Neutrophil (primary cell): Measurements from ENCODE around the gene RAB1A.

ENCODE experiments used
- H3K27ac ChIP-seq: fragments of 200-600 bp; sonication (generic); 2 replicates; pipeline ENCODE4 v1.5.1; 2016; ENCODE audit warnings: mild to moderate bottlenecking, moderate library complexity
- H3K27me3 ChIP-seq: fragments of 200-600 bp; sonication (generic); 2 replicates; pipeline ENCODE4 v1.6.0; 2016; ENCODE audit warnings: mild to moderate bottlenecking
- H3K36me3 ChIP-seq: fragments of 200-600 bp; sonication (generic); 2 replicates; pipeline ENCODE4 v1.5.1; 2017
- H3K4me1 ChIP-seq, 2 experiments: fragments of 200-600 bp in 1 of 2; sonication (generic) in 1 of 2; 1 replicate in 1 of 2; 2 replicates in 1 of 2; pipeline versions ENCODE4 v1.5.1 to v1.6.1; 2013 to 2016; ENCODE audit warnings: low read depth in 1 of 2, low read length in 1 of 2, mild to moderate bottlenecking in 1 of 2, moderate library complexity in 1 of 2; ENCODE audit not compliant: control insufficient read depth in 1 of 2, insufficient read depth in 1 of 2
- H3K4me3 ChIP-seq, 2 experiments: fragments of 200-600 bp in 1 of 2; sonication (generic) in 1 of 2; 1 replicate in 1 of 2; 2 replicates in 1 of 2; pipeline ENCODE4 v1.5.1; 2013 to 2016; ENCODE audit warnings: low read depth in 1 of 2, low read length in 1 of 2, mild to moderate bottlenecking in 1 of 2, moderate library complexity in 1 of 2
- H3K9me3 ChIP-seq: fragments of 200-600 bp; sonication (generic); 2 replicates; pipeline ENCODE4 v1.5.1; 2016
- TF ChIP-seq, protein P1 (sequence below): fragments of 200-600 bp; sonication (generic); IDR thresholded peaks from 2 replicates; pipeline ENCODE4 v1.5.1; 2016; ENCODE audit warnings: antibody characterized with exemption

The RAB1A gene

DNA sequence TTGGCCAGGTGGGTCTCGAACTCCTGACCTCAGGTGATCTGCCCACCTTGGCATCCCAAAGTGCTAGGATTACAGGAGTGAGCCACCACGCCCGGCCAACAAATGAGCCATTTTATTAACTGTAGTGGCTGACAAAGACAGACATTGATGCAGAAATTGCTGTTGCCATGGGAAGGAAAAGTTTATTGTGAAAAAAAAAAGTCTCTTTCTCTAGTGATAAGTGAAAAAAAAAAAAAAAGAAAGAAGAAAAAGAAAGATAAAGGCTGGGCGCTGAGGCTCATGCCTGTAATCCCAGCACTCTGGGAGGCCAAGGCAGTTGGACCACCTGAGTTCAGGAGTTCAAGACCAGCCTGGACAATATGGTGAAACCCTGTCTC is 39.8 kb upstream of the RAB1A start:
- H3K4me3 ChIP-seq: no peak overlapping the region
- no peaks in the 10 kb centered on the region for H3K9me3 ChIP-seq
- no peaks in the 10 kb centered on the region for H3K36me3 ChIP-seq
- H3K4me1 ChIP-seq: peaks cover 15 to 16% of the 10 kb centered on the region in 2 experiments
- H3K27me3 ChIP-seq: no peaks in the 10 kb centered on the region
- no peak overlapping the region for H3K27ac ChIP-seq
- TF ChIP-seq, protein P1, sequence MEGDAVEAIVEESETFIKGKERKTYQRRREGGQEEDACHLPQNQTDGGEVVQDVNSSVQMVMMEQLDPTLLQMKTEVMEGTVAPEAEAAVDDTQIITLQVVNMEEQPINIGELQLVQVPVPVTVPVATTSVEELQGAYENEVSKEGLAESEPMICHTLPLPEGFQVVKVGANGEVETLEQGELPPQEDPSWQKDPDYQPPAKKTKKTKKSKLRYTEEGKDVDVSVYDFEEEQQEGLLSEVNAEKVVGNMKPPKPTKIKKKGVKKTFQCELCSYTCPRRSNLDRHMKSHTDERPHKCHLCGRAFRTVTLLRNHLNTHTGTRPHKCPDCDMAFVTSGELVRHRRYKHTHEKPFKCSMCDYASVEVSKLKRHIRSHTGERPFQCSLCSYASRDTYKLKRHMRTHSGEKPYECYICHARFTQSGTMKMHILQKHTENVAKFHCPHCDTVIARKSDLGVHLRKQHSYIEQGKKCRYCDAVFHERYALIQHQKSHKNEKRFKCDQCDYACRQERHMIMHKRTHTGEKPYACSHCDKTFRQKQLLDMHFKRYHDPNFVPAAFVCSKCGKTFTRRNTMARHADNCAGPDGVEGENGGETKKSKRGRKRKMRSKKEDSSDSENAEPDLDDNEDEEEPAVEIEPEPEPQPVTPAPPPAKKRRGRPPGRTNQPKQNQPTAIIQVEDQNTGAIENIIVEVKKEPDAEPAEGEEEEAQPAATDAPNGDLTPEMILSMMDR: no peak

DNA sequence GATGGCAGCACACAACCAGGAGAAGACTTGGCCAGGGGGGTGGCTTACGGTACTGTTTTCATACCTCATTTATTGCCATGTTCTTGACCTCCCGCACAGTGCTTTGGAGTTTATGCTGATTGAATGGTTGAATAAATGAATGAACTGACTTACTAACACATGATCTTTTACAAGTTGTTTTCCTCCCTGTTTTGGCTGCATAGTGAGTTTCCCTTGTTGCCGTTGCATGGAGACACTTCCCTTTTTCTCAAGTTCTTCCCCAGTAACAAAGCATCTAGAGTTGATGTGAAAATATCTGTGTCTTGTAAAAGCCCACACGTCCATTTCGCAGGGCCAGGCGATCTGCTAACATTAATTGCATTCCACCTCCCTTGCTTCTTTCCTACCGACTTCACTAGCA is 35.7 kb upstream of the RAB1A start:
- Histone ChIP-seq H3K4me3 (no peak overlapping the region), H3K27ac (peak overlapping the region; percentile 71), H3K9me3 (no peaks in the 10 kb centered on the region), H3K4me1 (peaks cover 23 to 26% of the 10 kb centered on the region in 2 experiments), H3K27me3 (no peaks in the 10 kb centered on the region), H3K36me3 (no peaks in the 10 kb centered on the region)
- TF ChIP-seq, protein P1: no peak

DNA sequence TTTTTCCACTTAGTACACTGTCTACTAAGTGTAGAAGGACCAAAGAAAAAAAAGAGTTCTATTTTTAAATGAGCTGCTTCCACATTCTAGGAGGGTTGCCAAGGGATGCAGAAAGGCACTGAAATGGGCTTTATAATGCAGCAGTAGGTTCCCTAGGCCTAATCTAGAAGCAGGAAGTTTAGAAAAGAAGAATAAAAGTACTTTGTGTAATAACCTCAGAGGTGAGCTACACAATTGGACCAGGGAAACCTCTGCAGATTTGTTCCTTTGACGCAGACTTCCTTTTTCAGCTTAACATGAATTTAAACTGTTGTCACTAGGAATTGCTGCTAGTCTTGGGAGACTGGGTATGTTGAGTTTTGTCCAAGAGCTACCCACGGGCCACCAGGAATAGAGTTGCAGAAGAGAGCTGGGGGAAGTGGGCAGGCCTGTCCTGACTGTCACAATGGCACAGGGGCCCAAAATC is 34.6 kb upstream of the RAB1A start:
- no peak overlapping the region for H3K4me3 ChIP-seq
- H3K9me3 ChIP-seq: no peaks in the 10 kb centered on the region
- peak overlapping the region; percentile 71 for H3K27ac ChIP-seq
- H3K4me1 ChIP-seq: peaks cover 31 to 35% of the 10 kb centered on the region in 2 experiments
- no peaks in the 10 kb centered on the region for H3K36me3 ChIP-seq
- TF ChIP-seq, protein P1: no peak
- H3K27me3 ChIP-seq: no peaks in the 10 kb centered on the region

DNA sequence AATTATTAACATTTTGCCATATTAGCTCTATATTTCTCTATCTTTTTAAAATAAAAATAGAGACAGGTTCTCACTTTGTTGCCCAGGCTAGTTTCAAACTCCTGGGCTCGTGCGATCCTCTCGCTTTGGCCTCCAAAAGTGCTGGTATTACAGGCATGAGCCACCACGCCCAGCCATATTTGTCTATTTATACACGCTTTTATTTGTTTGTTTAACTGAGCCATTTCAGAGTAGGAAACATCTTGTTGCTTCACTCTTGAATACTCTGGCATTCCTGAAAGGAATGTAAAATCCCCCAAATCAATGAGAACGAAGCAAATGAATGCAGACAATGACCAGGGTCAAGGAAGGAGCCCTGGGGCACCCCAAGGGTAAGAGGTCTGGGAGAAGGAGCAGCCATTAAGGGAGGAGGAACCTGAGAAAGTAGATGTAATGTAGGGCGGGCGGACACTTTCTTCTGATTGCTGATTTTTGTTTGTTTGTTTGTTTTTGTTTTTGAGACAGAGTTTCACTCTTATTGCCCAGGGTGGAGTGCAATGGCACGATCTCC is 31.7 kb upstream of the RAB1A start:
- Histone ChIP-seq H3K36me3 (no peaks in the 10 kb centered on the region), H3K27me3 (no peaks in the 10 kb centered on the region), H3K4me3 (no peak overlapping the region), H3K27ac (no peak overlapping the region), H3K4me1 (peaks cover 31 to 36% of the 10 kb centered on the region in 2 experiments), H3K9me3 (no peaks in the 10 kb centered on the region)
- TF ChIP-seq, protein P1: no peak

DNA sequence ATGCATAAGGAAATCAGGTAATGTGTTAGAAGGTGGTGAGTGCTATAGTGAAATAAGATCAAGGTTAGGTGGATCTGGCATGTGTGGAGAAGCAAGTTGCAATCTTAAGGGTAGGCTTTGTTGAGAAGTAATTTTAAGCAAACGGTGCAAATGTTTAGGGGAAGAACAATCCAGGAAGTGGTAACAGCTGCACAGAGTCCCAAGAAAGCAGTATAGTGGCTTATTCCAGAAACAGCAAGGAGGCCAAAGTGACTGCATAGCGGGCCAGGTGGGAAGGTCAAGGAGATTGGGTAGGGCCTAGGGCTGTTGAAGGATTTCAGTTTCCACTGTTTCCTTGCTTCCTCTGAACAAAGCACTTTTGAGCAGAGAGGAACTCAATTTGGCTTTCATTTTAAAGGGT is 30.0 kb upstream of the RAB1A start:
- Histone ChIP-seq H3K27me3 (no peaks in the 10 kb centered on the region), H3K4me3 (no peak overlapping the region), H3K27ac (peak overlapping the region; percentile 46), H3K9me3 (no peaks in the 10 kb centered on the region), H3K36me3 (no peaks in the 10 kb centered on the region), H3K4me1 (peaks cover 17 to 22% of the 10 kb centered on the region in 2 experiments)
- TF ChIP-seq, protein P1: no peak

DNA sequence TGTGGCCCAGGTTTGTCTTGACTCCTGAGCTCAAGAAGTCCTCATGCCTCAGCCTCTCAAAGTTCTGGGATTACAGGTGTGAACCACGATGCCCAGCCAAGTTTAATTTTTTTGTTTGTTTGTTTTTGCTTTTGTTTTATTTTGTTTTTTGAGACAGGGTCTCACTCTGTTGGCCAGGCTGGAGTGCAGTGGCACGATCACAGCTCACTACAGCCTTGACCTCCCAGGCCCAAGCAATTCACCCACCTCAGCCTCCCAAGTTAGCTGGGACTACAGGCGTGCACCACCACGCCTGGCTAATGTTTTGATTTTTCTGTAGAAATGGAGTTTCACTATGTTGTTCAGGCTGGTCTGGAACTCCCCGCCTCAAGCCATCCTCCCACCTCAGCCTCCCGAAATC is 29.4 kb upstream of the RAB1A start:
- TF ChIP-seq, protein P1: no peak

More for the DNA sequence above, 29.4 kb upstream of the RAB1A start:
- no peak overlapping the region for H3K4me3 ChIP-seq
- no peaks in the 10 kb centered on the region for H3K27me3 ChIP-seq
- H3K36me3 ChIP-seq: no peaks in the 10 kb centered on the region
- no peaks in the 10 kb centered on the region for H3K9me3 ChIP-seq
- no peak overlapping the region for H3K27ac ChIP-seq
- peaks cover 11 to 15% of the 10 kb centered on the region in 2 experiments for H3K4me1 ChIP-seq
